Spleen (tissue), 7 donors: ENCODE results near the gene LRP11.
"Not testable (repeated sequence)": the region's sequence is repeated elsewhere in the genome, so short reads cannot be mapped to it uniquely, and the experiment has no call there.

Experiments used
- CTCF ChIP-seq, 11 experiments: fragments of 200-600 bp in 7 of 11; fragments of 450-650 bp in 4 of 11; sonication (generic) in 4 of 11; IDR thresholded peaks in 8 of 11; conservative IDR thresholded peaks in 3 of 11; 1 replicate in 7 of 11; 2 replicates in 4 of 11; pipeline versions ENCODE4 v1.4.0 to v1.8.0; 2016 to 2021; ENCODE audit warnings: antibody characterized with exemption in 11 of 11, inconsistent platforms in 4 of 11, mild to moderate bottlenecking in 1 of 11
- POLR2A ChIP-seq, 3 donors: fragments of 450-650 bp; IDR thresholded peaks; one replicate each; pipeline ENCODE4 v1.5.1; 2017; ENCODE audit warnings: antibody characterized with exemption in 3 of 3, mild to moderate bottlenecking in 1 of 3
- donor health status: DM: no; HTN: no; CAD: no; lungs with moderate emphysema.
- donor health status: DM: no; HTN: no; CAD: no.
- donor health status: DM: no; HTN: no; CAD: no.

GRCh38 chr6:149844036-149844435 lies 20.1 kb downstream of the LRP11 start:
- not testable (repeated sequence) for TF ChIP-seq CTCF (IDR thresholded peaks at IDR 0.05 in 8 of 11, conservative IDR thresholded peaks at IDR 0.05 in 3 of 11); POLR2A (IDR thresholded peaks at IDR 0.05)
